HepG2 (cell line): Measurements from ENCODE around the gene AP3B1. TPM values are rescaled to one million over a fixed set of nuclear protein-coding genes. Genes with fewer than 3 reads are reported as not detected.

ENCODE experiments used
- FOXC1 ChIP-seq: sonication (generic); formaldehyde crosslinking; IDR thresholded peaks from 2 replicates; pipeline ENCODE4 v1.8.0; 2022; ENCODE audit warnings: mild to moderate bottlenecking, missing genetic modification reagents, borderline replicate concordance
- HMGXB3 ChIP-seq: sonication (generic); formaldehyde crosslinking; IDR thresholded peaks from 2 replicates; pipeline ENCODE4 v1.4.0; 2020; ENCODE audit warnings: missing genetic modification reagents, borderline replicate concordance
- IKZF4 ChIP-seq: sonication (generic); formaldehyde crosslinking; IDR thresholded peaks from 2 replicates; pipeline ENCODE4 v1.5.1; 2020; ENCODE audit warnings: borderline replicate concordance, mild to moderate bottlenecking, low read depth, missing genetic modification reagents; ENCODE audit errors: not compliant biosample characterization
- KDM5A ChIP-seq: fragments of 200-600 bp; sonication (generic); IDR thresholded peaks from 2 replicates; pipeline ENCODE4 v1.7.0; 2018; ENCODE audit warnings: antibody characterized with exemption, mild to moderate bottlenecking, low read length, borderline replicate concordance
- MIXL1 ChIP-seq: IDR thresholded peaks from 2 replicates; pipeline ENCODE4 v1.6.1; 2016
- NR2F1 ChIP-seq, 2 experiments: fragments of 450-650 bp in 1 of 2; formaldehyde crosslinking in 1 of 2; IDR thresholded peaks; 2 replicates each; pipeline versions ENCODE4 v1.5.0 to v1.6.1; 2016 to 2020; ENCODE audit warnings: mild to moderate bottlenecking in 1 of 2, missing compliant biosample characterization in 1 of 2, missing genetic modification reagents in 1 of 2, moderate library complexity in 1 of 2
- POLR2AphosphoS5 ChIP-seq: IDR thresholded peaks from 2 replicates; pipeline ENCODE4 v1.6.1; 2012; ENCODE audit warnings: low read depth, low read length
- RNF2 ChIP-seq: fragments of 450-650 bp; conservative IDR thresholded peaks from 2 replicates; pipeline ENCODE4 v1.6.1; 2016; ENCODE audit warnings: low read depth
- TP53 ChIP-seq: sonication (generic); formaldehyde crosslinking; conservative IDR thresholded peaks from 2 replicates; pipeline ENCODE4 v1.4.0; 2020; ENCODE audit warnings: missing genetic modification reagents
- XBP1 ChIP-seq: sonication (generic); formaldehyde crosslinking; IDR thresholded peaks from 2 replicates; pipeline ENCODE4 v1.5.0; 2020; ENCODE audit warnings: missing genetic modification reagents
- ZMYM4 ChIP-seq: sonication (generic); formaldehyde crosslinking; IDR thresholded peaks from 2 replicates; pipeline ENCODE4 v1.8.1; 2023; ENCODE audit warnings: mild to moderate bottlenecking, missing genetic modification reagents
- ZNF264 ChIP-seq: sonication (generic); formaldehyde crosslinking; IDR thresholded peaks from 2 replicates; pipeline ENCODE4 v1.4.0; 2020; ENCODE audit warnings: missing genetic modification reagents
- ZNF317 ChIP-seq: sonication (generic); formaldehyde crosslinking; IDR thresholded peaks from 2 replicates; pipeline ENCODE4 v1.5.0; 2020; ENCODE audit warnings: mild to moderate bottlenecking, missing genetic modification reagents
- ZNF816 ChIP-seq: sonication (generic); formaldehyde crosslinking; IDR thresholded peaks from 2 replicates; pipeline ENCODE4 v1.8.0; 2022; ENCODE audit warnings: missing genetic modification reagents, mild to moderate bottlenecking, borderline replicate concordance
- polyA plus RNA-seq, 8 experiments: library from polyadenylated mRNA; depleted of rRNA in 3 of 8; stranded (reverse) in 7 of 8; unstranded in 1 of 8; fragments of >200 nt; fragmentation: Illumina TruSeq in 4 of 8; extraction: Trizol in 4 of 8; gene quantifications; 2 replicates each; pipeline versions ENCODE4 v1.2.1 to v1.2.3, GENCODE V29; 2011 to 2016; ENCODE audit warnings: low read depth in 4 of 8, missing spikeins in 1 of 8, mixed read lengths in 1 of 8; ENCODE audit not compliant: insufficient read depth in 1 of 8
- total RNA-seq, 5 experiments: library from RNA; depleted of rRNA; stranded (reverse); fragments of >200 nt; fragmentation: Illumina TruSeq; extraction: Trizol; gene quantifications; 2 replicates each; pipeline ENCODE4 v1.2.3, GENCODE V29; 2016; ENCODE audit warnings: low read depth in 1 of 5
- TF ChIP-seq, protein P1 (sequence below): sonication (generic); formaldehyde crosslinking; IDR thresholded peaks from 2 replicates; pipeline ENCODE4 v1.4.0; 2020; ENCODE audit warnings: mild to moderate bottlenecking, missing genetic modification reagents, borderline replicate concordance
- TF ChIP-seq, protein P2 (sequence below): IDR thresholded peaks from 2 replicates; pipeline ENCODE4 v1.6.1; 2018; ENCODE audit warnings: missing genetic modification reagents, mild to moderate bottlenecking, missing compliant biosample characterization
- TF ChIP-seq, protein P3 (sequence below): sonication (generic); formaldehyde crosslinking; IDR thresholded peaks from 2 replicates; pipeline ENCODE4 v1.4.0; 2020; ENCODE audit warnings: missing genetic modification reagents

Gene AP3B1
- total and polyA plus RNA-seq, 2 of the 13 experiments (the other 11 are each of a cell fraction or from before 2014, with no cell fraction given) = 37.7 to 51.2 TPM

GRCh38 chr5:78274540-78275197 is 19.8 kb downstream of the AP3B1 start (continued):
- TF ChIP-seq HMGXB3 (CRISPR knock-in tag) (0 out of 2 replicates have a peak, but pooled peaks have one; percentile 37), TP53 (CRISPR knock-in tag) (0 out of 2 replicates have a peak, but pooled peaks have one; percentile 52), MIXL1 (CRISPR knock-in tag) (peak; percentile 66; the same call in 1 of the 2 replicates), POLR2AphosphoS5 (no peak), ZNF816 (CRISPR knock-in tag) (0 out of 2 replicates have a peak, but pooled peaks have one; percentile 56), NR2F1 (CRISPR knock-in tag; IDR thresholded peaks at IDR 0.05) (no peak; a peak in 1 of 4 replicates), IKZF4 (CRISPR knock-in tag) (no peak), KDM5A (no peak), ZMYM4 (CRISPR knock-in tag) (peak; percentile 75), ZNF264 (CRISPR knock-in tag) (peak; percentile 49; the same call in 1 of the 2 replicates), ZNF317 (CRISPR knock-in tag) (peak; percentile 51; the same call in 1 of the 2 replicates), XBP1 (CRISPR knock-in tag) (no peak), RNF2 (no peak), FOXC1 (CRISPR knock-in tag) (no peak)
- TF ChIP-seq, protein P1, sequence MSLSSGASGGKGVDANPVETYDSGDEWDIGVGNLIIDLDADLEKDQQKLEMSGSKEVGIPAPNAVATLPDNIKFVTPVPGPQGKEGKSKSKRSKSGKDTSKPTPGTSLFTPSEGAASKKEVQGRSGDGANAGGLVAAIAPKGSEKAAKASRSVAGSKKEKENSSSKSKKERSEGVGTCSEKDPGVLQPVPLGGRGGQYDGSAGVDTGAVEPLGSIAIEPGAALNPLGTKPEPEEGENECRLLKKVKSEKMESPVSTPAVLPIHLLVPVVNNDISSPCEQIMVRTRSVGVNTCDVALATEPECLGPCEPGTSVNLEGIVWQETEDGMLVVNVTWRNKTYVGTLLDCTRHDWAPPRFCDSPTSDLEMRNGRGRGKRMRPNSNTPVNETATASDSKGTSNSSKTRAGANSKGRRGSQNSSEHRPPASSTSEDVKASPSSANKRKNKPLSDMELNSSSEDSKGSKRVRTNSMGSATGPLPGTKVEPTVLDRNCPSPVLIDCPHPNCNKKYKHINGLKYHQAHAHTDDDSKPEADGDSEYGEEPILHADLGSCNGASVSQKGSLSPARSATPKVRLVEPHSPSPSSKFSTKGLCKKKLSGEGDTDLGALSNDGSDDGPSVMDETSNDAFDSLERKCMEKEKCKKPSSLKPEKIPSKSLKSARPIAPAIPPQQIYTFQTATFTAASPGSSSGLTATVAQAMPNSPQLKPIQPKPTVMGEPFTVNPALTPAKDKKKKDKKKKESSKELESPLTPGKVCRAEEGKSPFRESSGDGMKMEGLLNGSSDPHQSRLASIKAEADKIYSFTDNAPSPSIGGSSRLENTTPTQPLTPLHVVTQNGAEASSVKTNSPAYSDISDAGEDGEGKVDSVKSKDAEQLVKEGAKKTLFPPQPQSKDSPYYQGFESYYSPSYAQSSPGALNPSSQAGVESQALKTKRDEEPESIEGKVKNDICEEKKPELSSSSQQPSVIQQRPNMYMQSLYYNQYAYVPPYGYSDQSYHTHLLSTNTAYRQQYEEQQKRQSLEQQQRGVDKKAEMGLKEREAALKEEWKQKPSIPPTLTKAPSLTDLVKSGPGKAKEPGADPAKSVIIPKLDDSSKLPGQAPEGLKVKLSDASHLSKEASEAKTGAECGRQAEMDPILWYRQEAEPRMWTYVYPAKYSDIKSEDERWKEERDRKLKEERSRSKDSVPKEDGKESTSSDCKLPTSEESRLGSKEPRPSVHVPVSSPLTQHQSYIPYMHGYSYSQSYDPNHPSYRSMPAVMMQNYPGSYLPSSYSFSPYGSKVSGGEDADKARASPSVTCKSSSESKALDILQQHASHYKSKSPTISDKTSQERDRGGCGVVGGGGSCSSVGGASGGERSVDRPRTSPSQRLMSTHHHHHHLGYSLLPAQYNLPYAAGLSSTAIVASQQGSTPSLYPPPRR (CRISPR knock-in tag) = peak; percentile 64
- TF ChIP-seq, protein P2, sequence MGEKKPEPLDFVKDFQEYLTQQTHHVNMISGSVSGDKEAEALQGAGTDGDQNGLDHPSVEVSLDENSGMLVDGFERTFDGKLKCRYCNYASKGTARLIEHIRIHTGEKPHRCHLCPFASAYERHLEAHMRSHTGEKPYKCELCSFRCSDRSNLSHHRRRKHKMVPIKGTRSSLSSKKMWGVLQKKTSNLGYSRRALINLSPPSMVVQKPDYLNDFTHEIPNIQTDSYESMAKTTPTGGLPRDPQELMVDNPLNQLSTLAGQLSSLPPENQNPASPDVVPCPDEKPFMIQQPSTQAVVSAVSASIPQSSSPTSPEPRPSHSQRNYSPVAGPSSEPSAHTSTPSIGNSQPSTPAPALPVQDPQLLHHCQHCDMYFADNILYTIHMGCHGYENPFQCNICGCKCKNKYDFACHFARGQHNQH (CRISPR knock-in tag) = peak; percentile 49; the same call in 1 of the 2 replicates
- TF ChIP-seq, protein P3, sequence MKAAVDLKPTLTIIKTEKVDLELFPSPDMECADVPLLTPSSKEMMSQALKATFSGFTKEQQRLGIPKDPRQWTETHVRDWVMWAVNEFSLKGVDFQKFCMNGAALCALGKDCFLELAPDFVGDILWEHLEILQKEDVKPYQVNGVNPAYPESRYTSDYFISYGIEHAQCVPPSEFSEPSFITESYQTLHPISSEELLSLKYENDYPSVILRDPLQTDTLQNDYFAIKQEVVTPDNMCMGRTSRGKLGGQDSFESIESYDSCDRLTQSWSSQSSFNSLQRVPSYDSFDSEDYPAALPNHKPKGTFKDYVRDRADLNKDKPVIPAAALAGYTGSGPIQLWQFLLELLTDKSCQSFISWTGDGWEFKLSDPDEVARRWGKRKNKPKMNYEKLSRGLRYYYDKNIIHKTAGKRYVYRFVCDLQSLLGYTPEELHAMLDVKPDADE (CRISPR knock-in tag) = no peak
